GM21447 (cell line): ENCODE data around the gene SNORC.

Source experiments
- ATAC-seq: cut with Tn5 transposase; IDR thresholded peaks from one replicate; pipeline ENCODE4 v1.9.1; 2021; ENCODE audit not compliant: unreplicated experiment

The SNORC gene

DNA sequence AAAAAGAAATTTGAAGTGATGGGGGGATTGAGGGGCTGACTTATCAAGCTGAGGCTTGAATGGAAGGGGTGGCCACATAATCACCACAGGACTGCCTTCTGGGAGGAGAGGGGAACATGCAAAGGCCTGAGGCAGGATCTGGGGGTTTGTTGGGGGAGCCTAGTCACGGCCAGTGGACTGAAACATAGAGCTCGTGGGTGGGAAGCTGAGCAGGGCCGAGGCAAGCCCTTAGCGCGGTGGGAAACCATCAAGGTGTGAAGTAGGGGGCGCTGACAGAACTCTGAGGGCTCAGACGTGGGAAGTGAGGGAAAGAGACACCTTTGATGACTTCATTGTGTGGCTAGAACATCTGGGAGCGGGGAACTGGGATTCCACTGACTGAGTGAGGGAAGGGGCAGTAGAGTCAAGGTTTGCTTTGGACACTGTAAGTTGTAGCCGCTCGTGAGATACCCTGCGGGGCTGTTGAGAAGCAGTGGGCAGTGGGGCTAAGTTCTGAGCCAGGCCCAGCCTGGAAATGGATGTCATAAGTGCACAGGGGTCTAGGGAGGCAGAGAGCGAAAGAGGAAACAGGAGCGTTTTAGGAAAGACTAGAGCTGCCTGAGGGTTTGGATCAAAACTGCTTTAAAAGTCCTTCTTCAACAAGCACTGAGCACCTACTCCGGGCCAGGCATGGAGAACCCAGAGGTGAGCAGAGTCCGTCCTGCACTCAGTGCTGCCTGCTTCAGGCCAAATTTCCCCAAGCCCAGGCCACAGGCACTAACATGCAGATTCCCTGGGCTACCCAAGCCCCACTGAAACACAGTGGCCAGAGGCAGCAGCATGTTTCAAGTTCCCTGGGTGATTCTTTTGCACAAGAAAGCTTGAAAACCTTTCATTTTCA lies 686 bp upstream of the SNORC start:
- ATAC-seq, result no peak

DNA sequence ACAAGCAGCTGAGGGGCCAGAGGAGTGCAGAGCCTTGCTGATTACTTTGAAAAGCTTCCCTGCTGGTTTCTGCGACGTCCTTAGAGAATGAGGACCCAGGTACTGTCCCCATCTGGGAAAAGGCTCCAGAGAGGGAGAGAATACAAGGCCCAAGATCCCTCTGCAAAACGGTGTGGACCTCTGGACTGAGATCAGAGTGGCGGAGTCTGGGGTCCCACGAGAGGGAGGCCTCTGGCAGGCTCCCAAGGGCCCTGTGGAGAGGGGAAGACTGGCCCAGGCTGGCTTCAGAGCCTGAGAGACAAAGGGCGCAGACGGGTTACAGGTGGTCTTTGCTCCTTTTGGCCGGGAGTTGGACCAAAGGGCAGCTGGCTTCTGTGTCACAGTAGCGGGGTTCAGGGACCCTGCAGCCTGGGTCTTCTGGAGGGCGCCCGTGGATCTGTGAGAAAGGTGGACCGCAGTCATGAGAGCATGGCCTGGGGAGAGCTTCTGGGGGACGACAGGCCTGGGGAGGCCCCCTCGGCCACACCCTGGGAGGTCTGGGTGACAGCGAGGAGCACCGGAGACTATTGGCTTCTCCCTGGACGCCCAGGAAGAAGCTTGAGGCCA lies 805 bp downstream of the SNORC start:
- no peak for ATAC-seq

DNA sequence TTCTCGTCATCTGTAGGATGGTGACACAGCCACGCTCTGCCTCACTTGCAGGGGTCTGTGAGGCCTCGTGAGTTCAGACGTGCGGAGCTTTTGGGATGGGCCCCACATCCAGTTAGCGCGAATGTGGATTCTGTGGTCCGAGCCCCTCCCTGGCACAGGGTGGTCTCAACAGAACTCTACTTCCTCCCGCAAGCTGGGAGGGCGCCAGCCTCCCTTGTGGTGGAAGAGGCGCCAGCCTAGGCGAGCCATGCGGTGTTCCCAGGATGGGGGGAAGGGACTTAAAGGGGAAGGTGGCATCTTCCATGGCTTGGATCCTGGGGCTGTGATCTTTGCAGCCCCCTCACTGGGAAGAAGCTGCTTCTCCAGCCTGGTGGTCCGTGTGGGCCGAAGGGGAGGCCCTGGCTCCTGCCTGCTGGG lies 1.4 kb downstream of the SNORC start:
- no peak for ATAC-seq

DNA sequence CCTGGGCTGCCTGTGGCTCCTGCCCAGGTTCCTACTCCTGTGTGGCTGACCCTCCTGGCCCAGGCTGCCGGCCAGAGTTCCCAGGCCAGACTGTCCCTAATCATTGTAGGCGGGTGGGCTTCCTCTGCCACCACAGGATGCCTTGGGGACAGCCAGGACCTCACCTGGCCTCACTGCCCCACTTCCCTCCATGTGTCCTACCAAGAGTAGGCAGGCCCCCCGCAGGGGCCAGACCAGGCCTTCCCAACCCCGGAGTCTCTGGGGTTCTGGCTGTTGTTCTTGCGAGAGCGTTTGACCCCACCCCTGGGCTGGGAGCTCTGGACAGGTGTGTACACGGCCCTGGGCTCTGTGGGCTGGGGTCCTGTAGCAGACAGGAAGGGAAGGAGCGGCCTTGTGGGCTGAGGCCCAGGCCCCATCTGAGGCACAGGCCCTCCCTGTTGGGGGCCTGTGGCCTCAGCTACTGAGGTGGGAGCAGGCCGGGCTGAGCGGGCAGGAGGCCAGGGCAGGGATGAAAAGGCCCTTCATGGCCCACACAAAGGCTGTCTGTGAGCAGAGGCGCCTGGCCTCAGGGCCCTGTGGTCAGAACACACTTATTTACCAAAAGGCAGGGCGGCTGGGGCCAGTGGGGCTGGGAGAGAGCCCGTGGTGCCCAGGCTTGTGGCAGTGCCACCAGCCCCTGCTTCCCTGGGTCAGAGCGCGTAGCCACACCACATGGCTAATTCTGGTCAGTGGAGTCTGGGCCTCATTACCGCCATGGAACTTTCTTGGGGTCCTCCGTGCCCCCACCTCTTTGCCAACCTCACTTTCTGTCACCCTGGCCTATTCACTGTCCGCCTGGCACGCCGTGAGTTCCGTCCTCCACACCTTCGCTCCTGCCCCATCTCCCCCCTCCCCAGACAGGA lies 2.0 kb downstream of the SNORC start:
- ATAC-seq, result no peak

DNA sequence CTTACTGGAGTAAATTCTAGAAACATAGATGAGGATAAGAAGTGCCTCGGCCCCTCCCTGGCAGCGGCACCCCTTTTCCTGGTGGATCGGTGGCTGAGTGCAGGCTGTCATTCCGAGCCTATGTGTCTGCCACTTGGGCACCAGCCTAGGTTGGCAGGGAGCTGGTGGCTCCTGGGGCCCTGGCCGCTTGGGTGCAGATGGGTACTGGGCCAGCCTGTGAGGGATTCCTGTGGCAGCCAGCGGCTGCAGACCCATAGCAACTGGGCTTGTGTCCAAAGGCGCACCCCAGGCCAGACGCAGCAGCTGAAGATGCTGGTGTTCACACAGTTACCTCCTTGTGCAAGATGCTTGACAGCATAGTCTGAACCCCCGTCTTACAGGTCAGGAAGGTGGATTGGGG lies 2.8 kb downstream of the SNORC start:
- ATAC-seq, result no peak

DNA sequence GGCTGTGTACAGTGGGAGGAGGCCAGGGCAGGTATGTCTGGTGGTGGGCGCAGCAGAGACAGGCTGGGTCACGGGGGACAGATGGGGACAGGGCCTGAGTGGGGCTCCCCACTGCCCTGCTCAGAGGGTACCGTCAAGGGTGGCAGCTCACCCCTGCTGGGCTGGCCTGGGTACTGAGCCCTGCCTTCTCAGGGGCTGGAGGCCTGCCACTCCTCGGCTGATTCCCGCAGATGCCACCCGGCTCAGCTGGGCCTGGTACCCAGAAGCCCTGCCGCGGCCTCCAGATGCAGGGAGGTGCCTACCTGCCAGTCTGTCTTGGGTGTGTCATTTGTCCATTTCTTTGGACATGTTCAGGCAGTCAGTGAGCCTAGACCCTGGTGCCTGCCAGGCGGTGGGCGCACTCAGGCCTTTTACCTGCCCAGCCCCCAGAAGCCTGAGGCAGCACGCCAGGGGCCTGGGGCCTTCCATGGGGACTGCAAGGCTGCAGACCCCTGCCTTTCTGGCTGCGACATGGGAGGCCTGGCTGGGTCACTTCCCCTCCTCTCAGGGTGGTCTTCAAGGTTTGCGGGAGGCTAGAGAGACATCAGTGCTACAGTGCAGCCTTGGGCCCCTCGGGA lies 3.3 kb downstream of the SNORC start:
- no peak for ATAC-seq

DNA sequence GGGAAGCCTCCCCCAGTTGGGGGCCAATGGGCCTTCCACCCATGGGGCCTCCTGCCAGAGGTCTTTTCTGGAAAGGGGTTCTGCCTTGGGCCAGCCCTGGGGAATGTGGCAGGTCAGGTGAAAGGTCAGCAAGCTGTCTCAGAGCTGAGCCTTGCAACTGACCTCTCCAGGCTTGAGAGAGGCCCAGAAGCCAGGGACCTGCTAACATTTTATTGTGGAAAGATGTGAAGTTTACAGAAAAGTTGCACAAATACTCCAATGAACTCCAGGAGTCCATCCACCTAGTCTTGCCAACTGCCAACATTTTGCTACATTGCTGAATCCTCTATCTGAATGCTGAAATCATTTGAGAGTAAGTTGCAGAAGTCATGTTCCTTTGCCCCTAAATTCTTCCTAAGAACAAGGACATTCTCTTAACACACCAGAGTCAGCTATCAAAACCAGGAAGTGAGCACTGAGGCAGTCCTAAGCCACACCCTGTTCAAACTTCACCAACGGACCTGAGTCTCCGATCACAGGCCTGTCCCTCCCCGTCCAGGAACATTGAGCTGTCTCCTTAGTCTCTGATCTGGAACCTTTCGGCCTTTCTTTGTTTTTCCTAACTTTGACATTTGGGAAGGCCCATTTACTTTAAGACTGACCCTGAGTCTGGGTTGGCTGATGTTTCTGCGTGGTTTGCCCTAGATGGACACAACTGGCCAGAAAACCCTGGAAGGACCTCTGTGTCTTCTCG lies 4.0 kb downstream of the SNORC start:
- no peak for ATAC-seq

DNA sequence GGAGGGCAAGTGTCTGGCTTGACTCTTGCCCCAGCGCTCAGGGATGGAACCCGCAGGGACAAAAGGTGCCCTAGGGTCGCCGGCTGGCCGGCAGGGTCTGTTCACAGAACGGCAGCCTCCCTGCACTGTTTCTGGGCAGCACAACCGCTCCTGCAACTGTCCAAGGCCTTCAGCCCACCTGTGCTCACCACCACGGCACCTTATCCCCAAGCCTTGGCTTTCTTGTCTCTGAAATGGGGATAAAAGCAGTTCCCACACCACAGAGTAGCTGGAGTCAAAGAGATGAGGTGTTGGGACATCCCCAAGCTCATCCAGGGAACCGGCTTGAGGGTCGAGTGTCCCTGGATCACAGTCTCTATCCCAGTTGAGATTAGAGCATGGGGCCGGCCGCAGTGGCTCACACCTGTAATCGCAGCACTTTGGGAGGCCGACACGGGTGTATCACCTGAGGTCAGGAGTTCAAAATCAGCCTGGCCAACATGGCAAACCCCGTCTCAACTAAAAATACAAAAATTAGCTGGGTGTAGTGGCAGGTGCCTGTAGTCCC lies 4.7 kb downstream of the SNORC start:
- ATAC-seq, result no peak

DNA sequence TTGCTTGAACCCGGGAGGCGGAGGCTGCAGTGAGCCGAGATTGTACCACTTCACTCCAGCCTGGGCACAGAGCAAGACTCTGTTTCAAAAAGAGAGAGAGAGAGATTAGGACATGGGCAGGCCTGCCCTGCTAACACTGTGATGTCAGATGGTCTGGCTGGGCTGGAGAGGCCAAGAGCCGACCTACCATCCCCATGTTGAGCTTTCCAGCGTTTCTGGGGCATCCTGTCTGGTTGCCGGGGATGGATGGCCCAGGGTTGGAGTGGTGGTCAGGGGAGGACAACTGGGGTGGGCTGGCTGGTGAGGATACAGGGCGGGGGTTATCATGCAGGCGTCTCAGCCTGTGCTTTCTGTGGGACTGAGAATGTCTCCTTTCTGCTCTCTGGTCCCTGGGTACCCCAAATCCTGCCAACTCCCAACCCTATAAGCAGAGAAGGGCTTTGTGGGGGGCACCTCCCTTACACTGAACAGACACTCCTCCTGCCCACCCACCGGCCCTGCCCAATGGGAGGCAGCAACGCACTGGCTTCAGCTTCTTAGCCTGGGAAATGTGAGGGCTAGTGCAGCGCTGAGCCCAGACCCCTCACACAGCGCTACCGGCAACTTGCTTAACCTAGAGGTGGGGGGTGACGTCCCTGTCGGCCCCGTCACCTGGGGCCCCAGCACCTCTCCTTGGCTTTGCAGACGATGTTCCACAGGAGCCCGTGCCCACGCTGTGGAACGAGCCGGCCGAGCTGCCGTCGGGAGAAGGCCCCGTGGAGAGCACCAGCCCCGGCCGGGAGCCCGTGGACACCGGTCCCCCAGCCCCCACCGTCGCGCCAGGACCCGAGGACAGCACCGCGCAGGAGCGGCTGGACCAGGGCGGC lies 5.4 kb downstream of the SNORC start:
- ATAC-seq, result no peak

DNA sequence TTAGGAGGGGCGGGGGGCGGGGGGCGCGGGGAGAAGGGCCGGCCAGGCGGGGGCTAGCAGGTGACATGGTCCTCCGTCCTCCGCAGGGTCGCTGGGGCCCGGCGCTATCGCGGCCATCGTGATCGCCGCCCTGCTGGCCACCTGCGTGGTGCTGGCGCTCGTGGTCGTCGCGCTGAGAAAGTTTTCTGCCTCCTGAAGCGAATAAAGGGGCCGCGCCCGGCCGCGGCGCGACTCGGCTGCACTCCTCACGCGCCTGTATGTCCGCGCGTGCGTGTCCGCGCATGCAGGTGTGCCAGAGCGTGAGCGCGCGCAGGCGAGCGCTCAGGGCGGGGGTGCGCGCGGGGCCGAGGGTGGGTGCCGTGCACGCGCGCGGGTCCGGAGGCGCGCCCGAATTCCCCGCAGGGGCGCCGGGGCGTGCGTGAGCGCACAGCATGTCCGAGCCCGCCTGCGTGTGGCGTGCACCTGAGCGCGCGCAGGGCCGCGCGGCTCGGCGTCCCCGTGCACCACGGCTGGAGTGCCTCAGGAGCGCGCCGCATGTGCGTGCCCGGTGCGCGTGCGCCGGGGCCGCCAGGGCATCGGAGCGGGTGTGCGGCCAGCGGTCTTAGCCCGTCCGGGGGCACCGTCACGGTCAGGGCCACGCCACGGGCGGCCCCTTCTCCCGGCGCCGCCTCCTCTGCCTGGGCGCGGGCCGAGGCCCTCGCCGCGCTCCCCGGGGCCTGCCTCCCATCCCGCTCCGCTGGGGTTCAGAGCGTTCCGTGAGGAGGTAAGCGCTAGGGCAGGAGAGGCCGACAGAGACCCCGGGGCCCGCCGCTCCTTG lies 6.3 kb downstream of the SNORC start:
- no peak for ATAC-seq

DNA sequence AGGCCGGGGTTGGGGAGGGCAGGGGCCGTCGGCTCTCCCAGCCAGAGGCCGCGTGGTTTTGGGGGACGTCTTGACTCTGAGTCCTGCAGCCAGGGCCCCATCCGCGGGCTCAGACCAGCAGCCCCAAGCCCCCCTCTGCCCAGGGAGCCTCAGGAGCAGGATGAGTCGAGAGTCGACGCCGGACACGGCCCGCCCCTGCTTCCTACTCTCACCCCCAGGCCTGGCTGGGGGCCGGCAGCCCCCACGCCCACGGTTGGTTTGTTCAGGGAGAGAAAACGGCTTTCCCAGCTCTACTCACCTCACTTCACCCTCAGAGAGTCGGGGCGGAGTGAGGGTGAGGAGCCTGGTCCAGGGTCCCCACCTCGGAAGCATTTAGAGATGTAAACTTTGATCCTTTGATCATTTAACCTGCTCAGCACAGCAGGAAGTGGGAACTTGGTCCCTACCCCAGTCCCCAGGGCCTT lies 6.9 kb downstream of the SNORC start:
- no peak for ATAC-seq

DNA sequence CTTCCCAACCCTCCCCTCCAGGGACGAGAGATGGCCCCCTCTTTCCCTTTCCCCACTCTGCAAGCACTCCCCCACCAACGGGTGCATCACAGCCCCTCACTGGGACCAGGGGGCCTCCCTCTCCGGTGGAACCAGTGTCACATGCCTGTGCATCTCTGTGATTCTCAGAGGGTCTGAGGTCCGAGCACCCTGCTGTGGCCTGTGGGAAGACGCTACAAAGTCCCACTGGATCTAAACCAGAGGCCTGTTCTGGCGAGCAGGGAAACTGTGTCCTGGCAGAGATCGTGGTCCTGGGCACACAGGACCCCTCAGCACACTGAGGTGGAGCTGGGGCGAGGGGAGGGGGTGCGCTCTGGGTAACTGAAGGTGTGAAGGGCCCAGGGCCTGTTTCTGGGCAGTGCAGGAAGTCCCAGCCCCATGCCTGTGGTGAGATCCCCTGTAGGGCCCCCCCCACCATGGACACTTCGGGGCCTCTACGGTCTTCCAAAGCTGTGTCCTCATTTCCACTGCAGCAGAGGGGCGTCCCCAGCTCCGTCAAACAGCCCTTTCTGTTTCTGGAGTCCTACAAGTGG lies 8.0 kb downstream of the SNORC start:
- no peak for ATAC-seq

DNA sequence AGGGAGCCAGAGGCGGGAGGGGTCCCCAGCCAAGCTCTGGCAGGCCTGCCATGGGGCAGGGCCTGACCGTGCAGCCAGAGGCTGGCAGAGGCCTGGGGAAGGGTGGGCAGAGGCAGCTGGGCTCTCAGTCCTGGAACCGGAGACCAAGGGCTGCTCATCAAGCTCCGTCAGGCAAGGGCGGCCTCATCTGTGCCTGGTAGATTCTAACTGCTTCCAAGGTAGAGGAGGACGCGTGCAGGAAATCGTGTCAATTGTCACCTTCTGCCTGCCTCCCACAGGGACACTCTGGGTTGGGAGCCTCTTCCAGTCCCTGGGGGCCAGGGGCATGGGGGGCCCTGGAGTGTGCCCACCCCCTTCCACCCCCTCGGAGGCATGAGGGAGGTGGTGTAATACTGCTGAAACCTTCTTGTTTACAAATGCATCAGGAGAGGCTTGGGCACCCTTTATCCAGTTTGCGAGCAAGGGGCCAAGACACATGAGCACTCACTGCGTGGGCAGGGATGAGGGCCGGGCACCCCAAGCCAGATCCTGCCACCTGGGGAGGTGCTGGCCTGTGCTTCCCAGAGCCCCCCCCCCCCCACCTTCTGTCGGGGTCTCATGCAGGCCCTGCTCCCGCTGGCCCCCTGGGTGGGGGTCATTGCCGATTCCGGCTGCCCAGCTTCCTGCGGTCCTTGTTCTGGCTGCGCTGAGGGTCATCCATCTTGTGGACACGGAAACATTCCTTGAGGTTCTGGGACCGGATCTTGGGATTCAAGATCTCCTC lies 9.0 kb downstream of the SNORC start:
- no peak for ATAC-seq

DNA sequence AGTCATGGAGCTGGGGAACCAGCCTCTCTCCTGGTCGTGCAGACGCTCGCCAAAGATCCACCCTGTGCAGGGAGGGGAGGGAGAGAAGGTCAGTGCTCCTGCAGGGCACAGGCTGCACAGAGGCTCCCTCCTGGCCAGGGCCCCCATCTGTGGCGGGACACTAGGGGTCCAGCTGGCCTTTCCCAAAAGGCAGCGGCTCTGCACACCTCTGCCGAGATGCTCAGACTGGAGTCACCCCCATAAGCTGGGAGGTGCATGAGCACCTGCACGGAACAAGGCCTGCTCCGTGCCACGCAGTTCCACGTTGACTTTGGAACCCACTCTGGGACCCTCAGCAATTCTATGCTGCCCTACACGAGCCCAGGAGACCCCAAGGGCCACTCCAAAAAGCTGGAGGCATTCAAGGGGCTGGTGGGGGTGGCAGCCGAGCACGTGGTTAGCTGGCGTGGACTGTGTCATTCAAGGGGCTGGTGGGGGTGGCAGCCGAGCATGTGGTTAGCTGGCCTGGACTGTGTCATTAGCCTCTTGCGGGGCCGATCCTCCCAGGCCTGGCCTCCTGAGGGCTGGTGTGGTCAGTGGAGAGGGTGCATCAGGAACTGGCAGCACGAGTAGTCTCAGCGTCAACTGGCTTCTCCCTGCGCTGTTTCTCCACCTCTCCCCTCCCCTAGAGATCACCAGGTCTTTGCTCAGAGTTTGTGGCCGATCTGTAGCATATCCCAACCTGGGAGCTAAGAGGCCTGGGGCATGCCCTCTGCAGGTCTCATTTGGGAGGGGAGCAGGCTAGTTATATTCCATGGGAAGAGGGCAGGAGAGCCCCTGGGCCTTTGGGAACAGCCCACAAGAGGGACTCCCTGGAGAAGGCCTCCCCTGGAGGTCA lies 9.8 kb downstream of the SNORC start:
- ATAC-seq, result no peak

DNA sequence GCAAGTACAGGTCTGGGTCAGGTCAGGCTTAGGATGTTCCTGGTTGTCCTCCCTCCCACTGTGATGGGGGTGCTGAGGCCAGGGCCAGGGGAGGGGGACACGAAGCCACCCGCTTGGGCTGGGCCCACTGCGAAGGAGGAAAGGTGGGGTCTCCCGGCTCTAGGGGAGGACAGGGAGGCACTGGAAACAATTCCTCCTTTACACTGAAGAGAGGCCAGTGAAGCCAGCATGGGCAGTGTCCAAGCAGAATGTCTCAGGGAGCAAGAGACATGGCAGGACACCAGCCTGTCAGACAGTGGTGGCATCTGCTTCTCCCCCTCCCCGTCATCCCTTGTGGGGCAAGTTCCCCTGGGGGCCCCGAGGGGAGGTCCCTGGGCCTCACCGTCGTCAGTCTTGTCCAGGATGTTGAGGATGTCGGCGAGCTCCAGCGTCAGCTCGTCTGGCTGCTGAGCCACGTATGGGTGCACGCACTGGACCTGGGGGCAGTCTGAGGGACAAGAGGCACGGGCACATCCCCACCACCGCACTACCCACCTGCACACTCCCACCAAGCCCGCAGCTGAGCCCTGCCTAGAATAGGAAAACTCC lies 10.8 kb downstream of the SNORC start:
- no peak for ATAC-seq

DNA sequence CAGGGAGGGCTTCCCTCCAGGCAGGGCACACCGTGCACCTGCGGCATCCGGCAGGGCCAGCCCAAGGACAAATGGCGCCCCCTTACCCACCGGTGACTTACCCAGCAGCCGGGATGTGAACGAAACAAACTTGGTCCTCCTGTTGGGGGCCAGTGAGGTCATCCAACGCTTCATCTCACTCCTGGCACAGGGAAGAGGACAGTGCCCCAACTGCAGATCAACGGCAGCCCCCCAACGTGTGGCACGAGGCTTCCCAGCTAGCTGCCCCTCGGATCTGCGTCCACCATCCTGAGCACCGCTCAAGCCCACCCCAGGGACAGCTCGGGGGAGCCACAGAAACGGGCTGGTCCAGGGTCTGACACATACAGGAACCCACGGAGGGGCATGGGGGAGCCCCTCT lies 12.0 kb downstream of the SNORC start:
- no peak for ATAC-seq
